ENCODE results near the gene CEBPE. TPM values are rescaled to one million over a fixed set of nuclear protein-coding genes. Genes with fewer than 3 reads are reported as not detected.
A peak's percentile ranks its signal among the peaks of the same experiment; 100 is the strongest.

CEBPE gene
- total RNA-seq, 1 donor = not detected

- TF ChIP-seq CTCF (IDR thresholded peaks at IDR 0.05; ENCODE audit: insufficient read depth, low read length) = no peak
- no peak for DNase-seq (ENCODE audit: low read depth)
- H3K4me3 ChIP-seq (ENCODE audit: low read depth, low read length) = peak overlapping the region; percentile 38
Observed at GRCh38 chr14:23067847-23068788, 50.9 kb downstream of the CEBPE start.

Small RNA genes within 50 kb of the gene (small RNA-seq; reads per million reads assigned to genes)
- gene RNU6-1138P = not detected

Other genes starting within 250 kb of the CEBPE start
- 104 and 107 TPM in 2 replicates for gene LRP10, start 247.5 kb downstream of the CEBPE start, total RNA-seq (ENCODE audit: low replicate concordance)
- gene REM2, start 236.0 kb downstream of the CEBPE start, total RNA-seq (ENCODE audit: low replicate concordance) = 0.09 TPM in 1 of 2 replicates, not detected in the other
- gene RBM23, start 200.1 kb downstream of the CEBPE start, total RNA-seq (ENCODE audit: low replicate concordance) = 48.7 and 101 TPM in 2 replicates
- gene PRMT5, start 189.9 kb downstream of the CEBPE start, total RNA-seq (ENCODE audit: low replicate concordance) = 23.0 and 53.5 TPM in 2 replicates
- 29.3 and 31.2 TPM in 2 replicates for gene HAUS4, start 162.2 kb downstream of the CEBPE start, total RNA-seq (ENCODE audit: low replicate concordance)
- 14.6 and 47.6 TPM in 2 replicates for gene AJUBA, start 136.7 kb downstream of the CEBPE start, total RNA-seq (ENCODE audit: low replicate concordance)
- gene C14orf93, start 109.1 kb downstream of the CEBPE start, total RNA-seq (ENCODE audit: low replicate concordance) = 7.0 and 8.1 TPM in 2 replicates
- 164 and 176 TPM in 2 replicates for gene PSMB5, start 84.4 kb downstream of the CEBPE start, total RNA-seq (ENCODE audit: low replicate concordance)
- not detected in 2 replicates for gene PSMB11, start 77.0 kb downstream of the CEBPE start, total RNA-seq (ENCODE audit: low replicate concordance)
- gene CDH24, start 61.7 kb downstream of the CEBPE start, total RNA-seq (ENCODE audit: low replicate concordance) = 2.4 and 3.7 TPM in 2 replicates
- gene ACIN1, start 24.1 kb downstream of the CEBPE start, total RNA-seq (ENCODE audit: low replicate concordance) = 91.8 and 97.0 TPM in 2 replicates
- gene C14orf119, start 23.8 kb downstream of the CEBPE start, total RNA-seq (ENCODE audit: low replicate concordance) = 13.0 and 60.2 TPM in 2 replicates
- 1.8 TPM in 1 of 2 replicates, not detected in the other for gene CIROP, start 14.3 kb downstream of the CEBPE start, total RNA-seq (ENCODE audit: low replicate concordance)
- gene SLC7A8, start 64.4 kb upstream of the CEBPE start, total RNA-seq (ENCODE audit: low replicate concordance) = 11.7 and 37.5 TPM in 2 replicates
- not detected in 2 replicates for gene RNF212B, start 118.7 kb upstream of the CEBPE start, total RNA-seq (ENCODE audit: low replicate concordance)
- 7.0 and 7.5 TPM in 2 replicates for gene HOMEZ, start 166.9 kb upstream of the CEBPE start, total RNA-seq (ENCODE audit: low replicate concordance)
- gene PPP1R3E, start 183.6 kb upstream of the CEBPE start, total RNA-seq (ENCODE audit: low replicate concordance) = 6.6 and 10.9 TPM in 2 replicates
- gene BCL2L2, start 187.6 kb upstream of the CEBPE start, total RNA-seq (ENCODE audit: low replicate concordance) = 18.5 and 19.9 TPM in 2 replicates
- gene PABPN1, start 202.2 kb upstream of the CEBPE start, total RNA-seq (ENCODE audit: low replicate concordance) = 44.8 and 53.4 TPM in 2 replicates
- 9.6 and 13.4 TPM in 2 replicates for gene SLC22A17, start 233.6 kb upstream of the CEBPE start, total RNA-seq (ENCODE audit: low replicate concordance)
- gene EFS, start 245.9 kb upstream of the CEBPE start, total RNA-seq (ENCODE audit: low replicate concordance) = 4.6 and 10.8 TPM in 2 replicates